Ishikawa (cell line): ENCODE results near the gene TBX1.

Source experiments
- CEBPB ChIP-seq: IDR thresholded peaks from 2 replicates; pipeline ENCODE4 v1.6.1; 2012
- FOXM1 ChIP-seq: IDR thresholded peaks from 2 replicates; pipeline ENCODE4 v1.6.1; 2012; ENCODE audit warnings: low read depth, borderline replicate concordance
- RAD21 ChIP-seq: IDR thresholded peaks from 2 replicates; pipeline ENCODE4 v1.6.1; 2012; ENCODE audit warnings: low read depth
- REST ChIP-seq: IDR thresholded peaks from 2 replicates; pipeline ENCODE4 v1.6.1; 2012; ENCODE audit warnings: low read depth, mild to moderate bottlenecking
- TAF1 ChIP-seq: IDR thresholded peaks from 2 replicates; pipeline ENCODE4 v1.6.1; 2012; ENCODE audit warnings: low read depth, mild to moderate bottlenecking
- TCF12 ChIP-seq: IDR thresholded peaks from 2 replicates; pipeline ENCODE4 v1.6.1; 2012; ENCODE audit warnings: low read depth
- TEAD4 ChIP-seq: IDR thresholded peaks from 2 replicates; pipeline ENCODE4 v1.6.1; 2012
- TF ChIP-seq, protein P1 (sequence below): IDR thresholded peaks from 2 replicates; pipeline ENCODE4 v1.6.1; 2012

- TF ChIP-seq, protein P1, sequence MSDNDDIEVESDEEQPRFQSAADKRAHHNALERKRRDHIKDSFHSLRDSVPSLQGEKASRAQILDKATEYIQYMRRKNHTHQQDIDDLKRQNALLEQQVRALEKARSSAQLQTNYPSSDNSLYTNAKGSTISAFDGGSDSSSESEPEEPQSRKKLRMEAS: peak; percentile 74
- TF ChIP-seq RAD21 (peak; percentile 71), REST (no peak), TAF1 (no peak), TCF12 (no peak), FOXM1 (no peak), CEBPB (no peak), TEAD4 (no peak)
Observed at GRCh38 chr22:19717691-19718455, 42.7 kb upstream of the TBX1 start.
